Placental pericyte (primary cell): ENCODE data around the gene GSN. TPM values are rescaled to one million over a fixed set of nuclear protein-coding genes. Genes with fewer than 3 reads are reported as not detected.

Experiments
- total RNA-seq: library from RNA; depleted of rRNA; stranded (reverse); fragments of >200 nt; gene quantifications from 2 replicates; pipeline ENCODE4 v1.2.3, GENCODE V29; 2012

GSN gene
- 137 and 436 TPM in 2 replicates for total RNA-seq

DNA sequence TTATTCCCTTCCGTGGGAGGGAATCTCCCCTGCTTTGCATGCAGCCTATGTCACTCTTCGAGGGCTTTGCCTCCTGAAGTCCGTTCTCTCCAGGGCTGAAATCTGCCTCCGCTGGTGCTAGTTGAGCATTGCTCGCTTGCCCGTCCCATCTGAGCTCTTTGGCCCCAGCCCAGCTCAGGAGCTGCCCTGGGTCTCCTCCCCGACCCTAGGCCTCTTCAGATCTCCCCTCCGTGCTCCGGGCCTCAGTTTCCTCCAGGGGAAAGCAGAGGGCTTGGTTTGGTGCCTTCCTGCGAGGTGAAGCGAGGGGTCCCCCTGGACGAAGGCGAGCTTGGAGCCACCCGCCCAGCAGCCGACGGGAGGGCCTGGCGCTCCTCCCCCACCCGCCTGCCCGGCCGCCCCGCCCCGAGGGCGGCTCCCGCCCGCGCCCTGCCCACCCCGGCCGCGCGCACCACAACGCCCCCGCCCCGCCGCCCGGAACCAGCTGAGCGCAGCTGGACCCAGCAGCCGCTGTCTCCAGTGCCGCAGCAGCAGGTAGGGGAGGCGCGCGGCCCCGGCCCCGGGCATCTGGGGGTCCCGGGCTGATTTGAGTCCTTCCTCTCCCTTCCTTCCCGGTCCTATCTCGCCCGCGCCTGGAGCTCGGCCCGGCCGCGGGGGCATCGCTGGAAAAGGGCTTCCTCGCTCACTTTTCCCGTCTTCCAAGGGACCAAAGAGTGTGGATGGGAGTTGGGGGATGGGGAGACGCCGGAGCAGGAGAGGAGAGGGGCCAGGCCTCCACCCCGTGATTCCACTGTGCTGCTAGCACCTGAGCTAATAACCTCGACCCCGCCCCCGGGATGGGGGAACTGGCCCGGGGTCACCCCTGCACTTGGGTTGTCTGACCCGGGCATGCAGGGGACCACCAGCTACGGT lies at the start of gene GSN:
GSN (plus strand) TSS at position 474 of the 909 bp plus-strand sequence. CDS start 33,810 bp downstream, outside the sequence.

DNA sequence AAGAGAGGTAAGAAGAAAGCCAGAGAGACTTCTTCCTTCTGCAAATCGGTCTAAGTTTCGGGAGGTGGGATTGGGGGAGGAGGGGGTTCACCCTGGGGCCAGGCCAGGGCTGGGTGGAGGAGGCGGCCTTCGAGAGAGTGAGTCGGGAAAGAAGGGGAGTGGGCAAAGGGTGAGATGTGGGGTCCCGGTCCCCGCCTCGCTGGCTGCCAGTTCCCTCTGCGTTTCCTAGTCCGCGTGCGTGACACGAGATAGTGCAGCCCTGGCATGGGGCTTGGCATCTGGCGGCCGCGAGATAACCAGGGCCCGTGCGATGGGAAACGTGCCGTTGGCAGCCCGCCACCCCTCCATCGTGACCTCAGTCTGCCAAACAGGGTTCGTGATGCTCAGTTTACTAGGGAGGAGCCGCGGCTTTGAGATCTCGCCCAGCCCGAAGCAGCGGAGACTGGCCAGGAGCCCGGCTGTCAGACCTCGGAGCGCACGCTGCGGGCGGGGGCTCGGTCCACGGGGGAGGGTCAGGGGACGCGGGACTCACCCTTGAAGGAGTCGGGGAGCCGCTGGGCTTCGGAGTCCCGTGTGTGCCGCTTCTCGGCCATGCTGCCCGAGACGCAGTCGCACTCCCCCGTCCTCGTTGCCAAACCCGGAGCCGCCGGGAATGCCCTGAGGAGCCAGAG lies 101.8 kb downstream of the GSN start, which contains the start of gene STOM:
STOM (minus strand) TSS at position 656 of the 671 bp plus-strand sequence; CDS start at position 593, 63 bp downstream.

Other genes starting within 250 kb of the GSN start
- gene C5, start 217.9 kb upstream of the GSN start, total RNA-seq, result 0.66 and 2.4 TPM in 2 replicates
- 4.6 and 11.2 TPM in 2 replicates for gene CNTRL, start 193.2 kb upstream of the GSN start, total RNA-seq
- 23.0 and 33.6 TPM in 2 replicates for gene RAB14, start 66.3 kb upstream of the GSN start, total RNA-seq
- 108 and 258 TPM in 2 replicates for gene STOM, start 102.1 kb downstream of the GSN start, total RNA-seq
- gene GGTA1, start 231.7 kb downstream of the GSN start, total RNA-seq, result not detected in 2 replicates